ENCODE measurements around the gene WNT6.

The WNT6 gene

GRCh38 chr2:218887079-218887478 is 27.5 kb downstream of the WNT6 start:
- Histone ChIP-seq H3K27ac (ENCODE audit: low read depth, low read length) (no peak overlapping the region), H3K9me3 (ENCODE audit: control insufficient read depth, insufficient read depth, low read length) (no peaks in the 10 kb centered on the region)
- TF ChIP-seq CTCF (IDR thresholded peaks at IDR 0.05; ENCODE audit: low read depth, low read length, poor library complexity, severe bottlenecking): no peak
- TF ChIP-seq EZH2phosphoT487 (IDR thresholded peaks at IDR 0.05; ENCODE audit: borderline replicate concordance, low read length): no peak

GRCh38 chr2:218888341-218888740 is 28.7 kb downstream of the WNT6 start:
- no peak overlapping the region for H3K4me2 ChIP-seq (ENCODE audit: low read length)
- no peaks in the 10 kb centered on the region for H3K36me3 ChIP-seq (ENCODE audit: control insufficient read depth, low read length)
- H3K9me2 ChIP-seq (replicated peaks; ENCODE audit: control insufficient read depth, low read length): no peaks in the 10 kb centered on the region
- H3K9me3 ChIP-seq (ENCODE audit: control insufficient read depth, insufficient read depth, low read length): no peaks in the 10 kb centered on the region
- TF ChIP-seq EZH2phosphoT487 (IDR thresholded peaks at IDR 0.05; ENCODE audit: borderline replicate concordance, low read length) (no peak), CTCF (IDR thresholded peaks at IDR 0.05; ENCODE audit: low read depth, low read length, poor library complexity, severe bottlenecking) (no peak)
- H3F3A ChIP-seq (ENCODE audit: control insufficient read depth, insufficient read depth): peaks cover 5% of the 10 kb centered on the region; the same call in 1 of the 2 replicates
- no peak overlapping the region for H3K4me3 ChIP-seq (ENCODE audit: low read length)
- H3K79me2 ChIP-seq (ENCODE audit: control insufficient read depth, low read length): no peaks in the 10 kb centered on the region
- H3K4me1 ChIP-seq (ENCODE audit: control insufficient read depth, low read length): peaks cover 59% of the 10 kb centered on the region
- peaks cover 16% of the 10 kb centered on the region for H3K27me3 ChIP-seq (ENCODE audit: control insufficient read depth, low read length)
- H3K27ac ChIP-seq (ENCODE audit: low read depth, low read length): no peak overlapping the region
- no peaks in the 10 kb centered on the region for H4K20me1 ChIP-seq (ENCODE audit: control insufficient read depth, insufficient read depth, low read depth, low read length)

More at GRCh38 chr2:218887079-218887478, 27.5 kb downstream of the WNT6 start:
- peaks cover 11% of the 10 kb centered on the region for H3F3A ChIP-seq (ENCODE audit: control insufficient read depth, insufficient read depth)
- H3K27me3 ChIP-seq (ENCODE audit: control insufficient read depth, low read length): peaks cover 28% of the 10 kb centered on the region
- H3K4me3 ChIP-seq (ENCODE audit: low read length): no peak overlapping the region
- H3K4me1 ChIP-seq (ENCODE audit: control insufficient read depth, low read length): peaks cover 60% of the 10 kb centered on the region
- H3K36me3 ChIP-seq (ENCODE audit: control insufficient read depth, low read length): peaks cover 6% of the 10 kb centered on the region; the same call in 1 of the 2 replicates
- H3K79me2 ChIP-seq (ENCODE audit: control insufficient read depth, low read length): no peaks in the 10 kb centered on the region
- H3K9me2 ChIP-seq (replicated peaks; ENCODE audit: control insufficient read depth, low read length): no peaks in the 10 kb centered on the region
- no peaks in the 10 kb centered on the region for H4K20me1 ChIP-seq (ENCODE audit: control insufficient read depth, insufficient read depth, low read depth, low read length)
- H3K4me2 ChIP-seq (ENCODE audit: low read length): 0 out of 2 replicates have a peak overlapping the region, but pooled peaks have one; percentile 24

- Histone ChIP-seq H3K79me2 (ENCODE audit: control insufficient read depth, low read length) (no peaks in the 10 kb centered on the region), H3K9me2 (replicated peaks; ENCODE audit: control insufficient read depth, low read length) (no peaks in the 10 kb centered on the region), H3F3A (ENCODE audit: control insufficient read depth, insufficient read depth) (peaks cover 5% of the 10 kb centered on the region; the same call in 1 of the 2 replicates), H3K4me2 (ENCODE audit: low read length) (no peak overlapping the region), H3K4me3 (ENCODE audit: low read length) (no peak overlapping the region), H3K9me3 (ENCODE audit: control insufficient read depth, insufficient read depth, low read length) (no peaks in the 10 kb centered on the region), H3K36me3 (ENCODE audit: control insufficient read depth, low read length) (no peaks in the 10 kb centered on the region), H3K4me1 (ENCODE audit: control insufficient read depth, low read length) (peaks cover 62% of the 10 kb centered on the region), H3K27me3 (ENCODE audit: control insufficient read depth, low read length) (peaks cover 4% of the 10 kb centered on the region; the same call in 1 of the 2 replicates), H4K20me1 (ENCODE audit: control insufficient read depth, insufficient read depth, low read depth, low read length) (no peaks in the 10 kb centered on the region), H3K27ac (ENCODE audit: low read depth, low read length) (no peak overlapping the region)
- TF ChIP-seq CTCF (IDR thresholded peaks at IDR 0.05; ENCODE audit: low read depth, low read length, poor library complexity, severe bottlenecking) (no peak), EZH2phosphoT487 (IDR thresholded peaks at IDR 0.05; ENCODE audit: borderline replicate concordance, low read length) (no peak)
Observed at GRCh38 chr2:218889937-218890336, 30.3 kb downstream of the WNT6 start.

All from DOHH2 (cell line).